ENCODE data around the gene PRX. TPM values are rescaled to one million over a fixed set of nuclear protein-coding genes. Genes with fewer than 3 reads are reported as not detected.

The PRX gene
- total and polyA plus RNA-seq, 2 of the 13 experiments (the other 11 are each of a cell fraction or from before 2014, with no cell fraction given), result 0.66 TPM

- TF ChIP-seq NR2C2 (CRISPR knock-in tag; IDR thresholded peaks at IDR 0.05; ENCODE audit: borderline replicate concordance), result peak; percentile 78
- peak in 1 of 2 experiments; percentile 55; a peak in 1 of 4 replicates for TF ChIP-seq REST (IDR thresholded peaks at IDR 0.05; ENCODE audit: borderline replicate concordance in 1 of 2, low read depth in 1 of 2, low read length in 2 of 2)
- no peak for TF ChIP-seq ATF6 (CRISPR knock-in tag; conservative IDR thresholded peaks at IDR 0.05)
- no peak; the same call in 1 of the 2 replicates for TF ChIP-seq HMG20A (CRISPR knock-in tag; IDR thresholded peaks at IDR 0.05; ENCODE audit: borderline replicate concordance)
- no peak for TF ChIP-seq SP140L (CRISPR knock-in tag; IDR thresholded peaks at IDR 0.05; ENCODE audit: borderline replicate concordance)
- no peak for TF ChIP-seq SRSF4 (IDR thresholded peaks at IDR 0.05; ENCODE audit: low read depth, low read length, poor library complexity, severe bottlenecking)
- TF ChIP-seq ZFP37 (CRISPR knock-in tag; IDR thresholded peaks at IDR 0.05; ENCODE audit: borderline replicate concordance), result 0 out of 2 replicates have a peak, but pooled peaks have one; percentile 44
- TF ChIP-seq KMT2A (CRISPR knock-in tag; IDR thresholded peaks at IDR 0.05), result no peak
- no peak for TF ChIP-seq ZNF619 (CRISPR knock-in tag; IDR thresholded peaks at IDR 0.05)
- TF ChIP-seq EEA1 (CRISPR knock-in tag; IDR thresholded peaks at IDR 0.05; ENCODE audit: borderline replicate concordance), result no peak
- no peak for TF ChIP-seq DBP (CRISPR knock-in tag; IDR thresholded peaks at IDR 0.05; ENCODE audit: not compliant biosample characterization)
- peak; percentile 53 for TF ChIP-seq SKI (IDR thresholded peaks at IDR 0.05; ENCODE audit: partially characterized antibody)
- TF ChIP-seq TBX3 (IDR thresholded peaks at IDR 0.05; ENCODE audit: borderline replicate concordance), result no peak
- TF ChIP-seq SIX1 (CRISPR knock-in tag; IDR thresholded peaks at IDR 0.05; ENCODE audit: borderline replicate concordance), result no peak
- no peak for TF ChIP-seq BRCA1 (CRISPR knock-in tag; IDR thresholded peaks at IDR 0.05)
- no peak for TF ChIP-seq HNRNPL (IDR thresholded peaks at IDR 0.05; ENCODE audit: low read depth, low read length)
- TF ChIP-seq REPIN1 (CRISPR knock-in tag; IDR thresholded peaks at IDR 0.05; ENCODE audit: borderline replicate concordance, low read depth), result no peak
- peak; percentile 84 for TF ChIP-seq GABPB1 (CRISPR knock-in tag; IDR thresholded peaks at IDR 0.05)
- TF ChIP-seq SYNCRIP (IDR thresholded peaks at IDR 0.05; ENCODE audit: insufficient read depth, low read depth, low read length), result no peak
These were observed 30.2 kb upstream of the PRX start (continued) for GRCh38 chr19:40443131-40443999.

Data from HepG2 (cell line).